ENCODE data around the gene EPHA2. TPM values are rescaled to one million over a fixed set of nuclear protein-coding genes. Genes with fewer than 3 reads are reported as not detected.

Gene EPHA2
- total RNA-seq, 2 donors from 2014 or later = 19.5 to 26.7 TPM

GRCh38 chr1:16126743-16127515 is 28.9 kb downstream of the EPHA2 start:
- Histone ChIP-seq H3K27ac (peak overlapping the region in 1 of 4 donors; percentile 33), H3K9me3 (no peaks in the 10 kb centered on the region), H3K36me3 (replicated peaks in 1 of 2; ENCODE audit: insufficient read depth in 1 of 2, low read depth in 2 of 2) (peaks cover 7 to 9% of the 10 kb centered on the region in 2 donors), H3K4me1 (peaks cover 10% of the 10 kb centered on the region), H3K27me3 (no peaks in the 10 kb centered on the region), H3K4me3 (no peak overlapping the region)
- TF ChIP-seq CTCF (IDR thresholded peaks at IDR 0.05) (no peak), POLR2A (IDR thresholded peaks at IDR 0.05) (no peak)
- 74 to 81% methylated on average over 7 to 12 of the region's 12 CpGs for WGBS, 2 donors
- ATAC-seq = no peak
- intact Hi-C loops (cut with DNase I) = no loop called here
- peak in 1 of 4 donors; percentile 4 for DNase-seq

- DNase-seq (peak in 1 of 4 donors; percentile 2), ATAC-seq (no peak)
- Histone ChIP-seq H3K36me3 (replicated peaks in 1 of 2; ENCODE audit: insufficient read depth in 1 of 2, low read depth in 2 of 2) (peaks cover 6 to 9% of the 10 kb centered on the region in 2 donors), H3K27me3 (no peaks in the 10 kb centered on the region), H3K4me1 (peaks cover 17% of the 10 kb centered on the region), H3K27ac (no peak overlapping the region), H3K4me3 (no peak overlapping the region), H3K9me3 (no peaks in the 10 kb centered on the region)
- intact Hi-C loops (cut with DNase I) = no loop called here
- WGBS, 2 donors = 84 to 85% methylated on average over 6 to 9 of the region's 9 CpGs
- TF ChIP-seq POLR2A (IDR thresholded peaks at IDR 0.05) (no peak), CTCF (IDR thresholded peaks at IDR 0.05) (no peak)
Observed at GRCh38 chr1:16126160-16126559, 29.7 kb downstream of the EPHA2 start.

- Histone ChIP-seq H3K36me3 (replicated peaks in 1 of 2; ENCODE audit: insufficient read depth in 1 of 2, low read depth in 2 of 2) (peaks cover under 1 to 9% of the 10 kb centered on the region in 2 donors), H3K27me3 (no peaks in the 10 kb centered on the region), H3K27ac (no peak overlapping the region), H3K9me3 (no peaks in the 10 kb centered on the region), H3K4me3 (no peak overlapping the region), H3K4me1 (peaks cover 24% of the 10 kb centered on the region)
- TF ChIP-seq CTCF (IDR thresholded peaks at IDR 0.05) = no peak
- TF ChIP-seq POLR2A (IDR thresholded peaks at IDR 0.05) = no peak
- WGBS, 2 donors = 77 to 91% methylated on average over 3 of the region's 3 CpGs
- DNase-seq (no peak), ATAC-seq (no peak)
- intact Hi-C loops (cut with DNase I) = no loop called here
Observed at GRCh38 chr1:16125483-16125882, 30.4 kb downstream of the EPHA2 start.

- Histone ChIP-seq H3K27me3 (no peaks in the 10 kb centered on the region), H3K4me3 (no peak overlapping the region), H3K9me3 (no peaks in the 10 kb centered on the region), H3K4me1 (peaks cover 28% of the 10 kb centered on the region), H3K36me3 (replicated peaks in 1 of 2; ENCODE audit: insufficient read depth in 1 of 2, low read depth in 2 of 2) (peaks cover 0 to 9% of the 10 kb centered on the region in 2 donors), H3K27ac (no peak overlapping the region)
- whole genome bisulfite sequencing, 2 donors = 90 to 93% methylated on average over 9 to 11 of the region's 11 CpGs
- intact Hi-C loops (cut with DNase I) = no loop called here
- ATAC-seq = no peak
- peak in 2 of 4 donors; percentile 4 to 8 for DNase-seq
- TF ChIP-seq CTCF (IDR thresholded peaks at IDR 0.05) = no peak
- TF ChIP-seq POLR2A (IDR thresholded peaks at IDR 0.05) = no peak
Observed at GRCh38 chr1:16125088-16125470, 30.8 kb downstream of the EPHA2 start.

Data from body of pancreas (tissue), 4 donors.